Mesenchymal stem cell (in vitro differentiated cells and primary cell): Measurements from ENCODE around the gene HTR2C.

Experiments used
- DNase-seq: peaks from one replicate; pipeline ENCODE4 v3.0.0-alpha.2; 2013
- H2AFZ ChIP-seq: one replicate; pipeline ENCODE4 v1.6.1; 2013; ENCODE audit warnings: low read depth, mild to moderate bottlenecking, control low read depth, inconsistent platforms, low read length, moderate library complexity
- H2AK5ac ChIP-seq: 2 replicates; pipeline ENCODE4 v1.6.1; 2013; ENCODE audit warnings: low read length, moderate library complexity, mild to moderate bottlenecking, inconsistent platforms; ENCODE audit not compliant: severe bottlenecking
- H2BK120ac ChIP-seq: one replicate; pipeline ENCODE4 v1.6.1; 2013; ENCODE audit warnings: low read depth, mild to moderate bottlenecking, inconsistent platforms, low read length, moderate library complexity
- H2BK12ac ChIP-seq, 2 experiments: one replicate each; pipeline ENCODE4 v1.6.1; 2013; ENCODE audit warnings: inconsistent platforms in 2 of 2, low read length in 2 of 2, mild to moderate bottlenecking in 2 of 2, moderate library complexity in 2 of 2, control low read depth in 1 of 2
- H2BK15ac ChIP-seq: one replicate; pipeline ENCODE4 v1.6.1; 2013; ENCODE audit warnings: mild to moderate bottlenecking, low read depth, inconsistent platforms; ENCODE audit not compliant: poor library complexity, severe bottlenecking
- H2BK5ac ChIP-seq: 2 replicates; pipeline ENCODE4 v1.6.1; 2013; ENCODE audit warnings: low read depth, mild to moderate bottlenecking, low read length, control low read depth, inconsistent platforms; ENCODE audit not compliant: poor library complexity, severe bottlenecking
- H3K14ac ChIP-seq, 2 experiments: one replicate each; pipeline ENCODE4 v1.6.1; 2013; ENCODE audit warnings: inconsistent platforms in 2 of 2, low read length in 2 of 2, control low read depth in 1 of 2, mild to moderate bottlenecking in 1 of 2, moderate library complexity in 1 of 2
- H3K18ac ChIP-seq, 2 experiments: one replicate each; pipeline ENCODE4 v1.6.1; 2013; ENCODE audit warnings: inconsistent platforms in 2 of 2, low read length in 2 of 2, control low read depth in 1 of 2, low read depth in 1 of 2, mild to moderate bottlenecking in 1 of 2
- H3K23ac ChIP-seq, 2 experiments: one replicate each; pipeline ENCODE4 v1.6.1; 2013; ENCODE audit warnings: inconsistent platforms in 2 of 2, low read length in 2 of 2, mild to moderate bottlenecking in 2 of 2, moderate library complexity in 2 of 2, control low read depth in 1 of 2
- H3K27ac ChIP-seq: 2 replicates; pipeline ENCODE4 v1.5.1; 2013; ENCODE audit warnings: mild to moderate bottlenecking, moderate library complexity, low read length, control low read depth, inconsistent platforms; ENCODE audit not compliant: poor library complexity, severe bottlenecking
- H3K27me3 ChIP-seq, 2 experiments: 2 replicates each; pipeline versions ENCODE4 v1.6.1 to v1.7.0; 2013; ENCODE audit warnings: low read length in 2 of 2, mild to moderate bottlenecking in 2 of 2, moderate library complexity in 2 of 2, control low read depth in 1 of 2, inconsistent platforms in 1 of 2; ENCODE audit not compliant: control insufficient read depth in 1 of 2, insufficient read depth in 1 of 2
- H3K36me3 ChIP-seq, 2 experiments: 2 replicates each; pipeline versions ENCODE4 v1.6.1 to v1.7.0; 2013; ENCODE audit warnings: low read length in 2 of 2, control low read depth in 1 of 2, inconsistent platforms in 1 of 2, low read depth in 1 of 2, mild to moderate bottlenecking in 1 of 2; ENCODE audit not compliant: insufficient read depth in 2 of 2, control insufficient read depth in 1 of 2
- H3K4ac ChIP-seq, 2 experiments: one replicate each; pipeline ENCODE4 v1.6.1; 2013; ENCODE audit warnings: inconsistent platforms in 2 of 2, low read length in 2 of 2, mild to moderate bottlenecking in 2 of 2, moderate library complexity in 2 of 2, control low read depth in 1 of 2, low read depth in 1 of 2
- H3K4me1 ChIP-seq: 2 replicates; pipeline ENCODE4 v1.6.1; 2013; ENCODE audit warnings: low read depth, low read length, control low read depth; ENCODE audit not compliant: control insufficient read depth, insufficient read depth
- H3K4me2 ChIP-seq: 2 replicates; pipeline ENCODE4 v1.6.1; 2013; ENCODE audit warnings: low read length, mild to moderate bottlenecking, inconsistent platforms; ENCODE audit not compliant: poor library complexity, severe bottlenecking
- H3K4me3 ChIP-seq, 2 experiments: 2 replicates each; pipeline versions ENCODE4 v1.5.1 to v1.7.0; 2013; ENCODE audit warnings: low read length in 2 of 2, mild to moderate bottlenecking in 2 of 2, control low read depth in 1 of 2, low read depth in 1 of 2; ENCODE audit not compliant: insufficient read depth in 1 of 2
- H3K79me1 ChIP-seq: replicated peaks from 2 replicates; pipeline ENCODE4 v1.6.1; 2013; ENCODE audit warnings: mild to moderate bottlenecking, control low read depth, low read length, inconsistent platforms; ENCODE audit not compliant: poor library complexity, severe bottlenecking
- H3K9ac ChIP-seq: 2 replicates; pipeline ENCODE4 v1.7.0; 2013; ENCODE audit warnings: mild to moderate bottlenecking, low read length, moderate library complexity
- H3K9me3 ChIP-seq: 2 replicates; pipeline ENCODE4 v1.7.0; 2013; ENCODE audit warnings: mild to moderate bottlenecking, low read length; ENCODE audit not compliant: control insufficient read depth
- H4K8ac ChIP-seq: one replicate; pipeline ENCODE4 v1.6.1; 2013; ENCODE audit warnings: inconsistent platforms, mild to moderate bottlenecking, low read length, moderate library complexity
- H4K91ac ChIP-seq: one replicate; pipeline ENCODE4 v1.6.1; 2013; ENCODE audit warnings: mild to moderate bottlenecking, low read length, inconsistent platforms
- WGBS: methylation state at CpG from one replicate; pipeline ENCODE4 v1.1.7; 2013; ENCODE audit warnings: mixed read lengths; 5-methylcytosine and 5-hydroxymethylcytosine counted together

The HTR2C gene

DNA sequence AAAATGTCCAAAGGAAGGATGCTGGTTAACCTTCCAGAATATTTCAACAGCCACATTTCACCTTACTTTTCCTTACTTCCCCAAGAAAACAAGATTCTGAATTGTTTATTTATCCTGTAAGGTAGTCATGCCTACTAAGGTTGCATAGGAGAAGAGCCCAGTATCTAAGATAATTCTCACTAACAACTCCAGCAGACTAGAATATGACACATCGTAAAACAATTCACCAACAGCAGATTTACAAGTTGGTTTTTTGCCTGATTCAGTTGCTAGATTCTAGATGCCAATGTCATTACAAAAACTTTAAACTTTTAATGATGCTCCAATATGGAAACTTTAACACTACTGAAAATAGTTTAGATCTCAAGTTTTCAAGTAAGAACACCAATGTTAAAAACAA, 257.2 kb downstream of the HTR2C start:
- H3K27ac ChIP-seq: no peak overlapping the region
- no peak overlapping the region for H2BK5ac ChIP-seq
- no peak overlapping the region for H3K23ac ChIP-seq
- peaks cover 3% of the 10 kb centered on the region for H3K9me3 ChIP-seq
- H3K4me2 ChIP-seq: no peak overlapping the region
- H3K4me3 ChIP-seq: no peak overlapping the region
- H3K27me3 ChIP-seq: no peaks in the 10 kb centered on the region
- H2AFZ ChIP-seq: no peak overlapping the region
- DNase-seq: peak; percentile 0
- no peak overlapping the region for H2BK12ac ChIP-seq
- no peaks in the 10 kb centered on the region for H3K4me1 ChIP-seq
- no peak overlapping the region for H2BK120ac ChIP-seq
- no peak overlapping the region for H2BK15ac ChIP-seq
- H4K91ac ChIP-seq: no peak overlapping the region
- H3K4ac ChIP-seq: no peak overlapping the region
- no peak overlapping the region for H3K14ac ChIP-seq
- 100% methylated on average over 1 of the region's 1 CpG for WGBS
- no peak overlapping the region for H4K8ac ChIP-seq
- H3K18ac ChIP-seq: no peak overlapping the region
- H2AK5ac ChIP-seq: no peak overlapping the region
- no peaks in the 10 kb centered on the region for H3K36me3 ChIP-seq
- H3K9ac ChIP-seq: no peak overlapping the region
- no peaks in the 10 kb centered on the region for H3K79me1 ChIP-seq

GRCh38 chrX:114842181-114842580, 258.3 kb downstream of the HTR2C start:
- Histone ChIP-seq H3K23ac (no peak overlapping the region), H3K9ac (no peak overlapping the region), H2AK5ac (no peak overlapping the region), H2BK5ac (no peak overlapping the region), H2BK12ac (no peak overlapping the region), H3K4me2 (no peak overlapping the region), H2BK120ac (no peak overlapping the region), H3K27ac (no peak overlapping the region), H3K4me1 (no peaks in the 10 kb centered on the region), H3K4ac (no peak overlapping the region), H3K36me3 (no peaks in the 10 kb centered on the region), H2BK15ac (no peak overlapping the region), H4K8ac (no peak overlapping the region), H3K79me1 (no peaks in the 10 kb centered on the region), H3K27me3 (no peaks in the 10 kb centered on the region), H4K91ac (no peak overlapping the region), H3K18ac (no peak overlapping the region), H2AFZ (no peak overlapping the region), H3K14ac (no peak overlapping the region), H3K4me3 (no peak overlapping the region), H3K9me3 (peaks cover 3% of the 10 kb centered on the region)
- WGBS: no CpG with 5 or more reads among the region's 1 CpG
- DNase-seq: no peak

GRCh38 chrX:114889481-114889880, 305.6 kb downstream of the HTR2C start:
- no peaks in the 10 kb centered on the region for H3K79me1 ChIP-seq
- no peak overlapping the region for H3K27ac ChIP-seq
- no peak overlapping the region for H3K4me2 ChIP-seq
- no peak overlapping the region for H3K23ac ChIP-seq
- peaks cover 10% of the 10 kb centered on the region for H3K9me3 ChIP-seq
- no peak overlapping the region for H2BK120ac ChIP-seq
- no peak overlapping the region for H3K4me3 ChIP-seq
- no peak overlapping the region for H2BK12ac ChIP-seq
- no peak overlapping the region for H3K14ac ChIP-seq
- H2BK5ac ChIP-seq: no peak overlapping the region
- H2AFZ ChIP-seq: no peak overlapping the region
- H2BK15ac ChIP-seq: no peak overlapping the region
- no peak overlapping the region for H4K91ac ChIP-seq
- WGBS: 92% methylated on average over 1 of the region's 1 CpG
- no peak for DNase-seq
- no peak overlapping the region for H3K18ac ChIP-seq
- H3K4me1 ChIP-seq: no peaks in the 10 kb centered on the region
- no peak overlapping the region for H3K9ac ChIP-seq
- H3K4ac ChIP-seq: no peak overlapping the region
- H2AK5ac ChIP-seq: no peak overlapping the region
- no peaks in the 10 kb centered on the region for H3K36me3 ChIP-seq
- H3K27me3 ChIP-seq: peaks cover 0 to 3% of the 10 kb centered on the region in 2 experiments
- no peak overlapping the region for H4K8ac ChIP-seq

GRCh38 chrX:114903618-114904017, 319.7 kb downstream of the HTR2C start:
- Histone ChIP-seq H3K9ac (no peak overlapping the region), H2BK120ac (no peak overlapping the region), H3K79me1 (no peaks in the 10 kb centered on the region), H3K9me3 (peaks cover 21% of the 10 kb centered on the region), H3K23ac (no peak overlapping the region), H2BK15ac (no peak overlapping the region), H3K4me3 (no peak overlapping the region), H3K36me3 (peaks cover 0 to 37% of the 10 kb centered on the region in 2 experiments), H2BK12ac (no peak overlapping the region), H3K14ac (no peak overlapping the region), H3K27me3 (peaks cover 0 to 10% of the 10 kb centered on the region in 2 experiments), H2AK5ac (no peak overlapping the region), H3K27ac (no peak overlapping the region), H4K91ac (no peak overlapping the region), H3K4me1 (no peaks in the 10 kb centered on the region), H3K4ac (no peak overlapping the region), H3K18ac (no peak overlapping the region), H2BK5ac (no peak overlapping the region), H3K4me2 (no peak overlapping the region), H4K8ac (no peak overlapping the region), H2AFZ (no peak overlapping the region)
- 65% methylated on average over 2 of the region's 3 CpGs for WGBS
- DNase-seq: no peak
